Measurements from ENCODE around the gene ZNF462. TPM values are rescaled to one million over a fixed set of nuclear protein-coding genes. Genes with fewer than 3 reads are reported as not detected.

Gene ZNF462
- total RNA-seq, 1 experiment from 2014 or later, result 0.92 TPM

GRCh38 chr9:106864373-106865143, 1.6 kb downstream of the ZNF462 start:
- no peak for DNase-seq (ENCODE audit: low spot score)

- no peak for DNase-seq (ENCODE audit: low spot score)
Measured at GRCh38 chr9:106866243-106866642, 3.3 kb downstream of the ZNF462 start.

GRCh38 chr9:106867286-106867685, 4.3 kb downstream of the ZNF462 start:
- DNase-seq (ENCODE audit: low spot score), result no peak

GRCh38 chr9:106868087-106868486, 5.1 kb downstream of the ZNF462 start:
- DNase-seq (ENCODE audit: low spot score), result no peak

GRCh38 chr9:106868565-106868964, 5.6 kb downstream of the ZNF462 start:
- no peak for DNase-seq (ENCODE audit: low spot score)

GRCh38 chr9:106869028-106869427, 6.1 kb downstream of the ZNF462 start:
- DNase-seq (ENCODE audit: low spot score), result no peak

- no peak for DNase-seq (ENCODE audit: low spot score)
Measured at GRCh38 chr9:106869458-106869857, 6.5 kb downstream of the ZNF462 start.

GRCh38 chr9:106872641-106873040, 9.7 kb downstream of the ZNF462 start:
- DNase-seq (ENCODE audit: low spot score), result no peak

- no peak for DNase-seq (ENCODE audit: low spot score)
Measured at GRCh38 chr9:106874031-106874430, 11.1 kb downstream of the ZNF462 start.

- DNase-seq (ENCODE audit: low spot score), result no peak
Measured at GRCh38 chr9:106874652-106875051, 11.7 kb downstream of the ZNF462 start.

GRCh38 chr9:106875529-106875928, 12.6 kb downstream of the ZNF462 start:
- DNase-seq (ENCODE audit: low spot score), result no peak

- DNase-seq (ENCODE audit: low spot score), result no peak
Measured at GRCh38 chr9:106877345-106877744, 14.4 kb downstream of the ZNF462 start.

- DNase-seq (ENCODE audit: low spot score), result no peak
Measured at GRCh38 chr9:106878081-106878837, 15.3 kb downstream of the ZNF462 start.

GRCh38 chr9:106878934-106879333, 16.0 kb downstream of the ZNF462 start:
- DNase-seq (ENCODE audit: low spot score), result peak; percentile 36

GRCh38 chr9:106879439-106879882, 16.5 kb downstream of the ZNF462 start:
- DNase-seq (ENCODE audit: low spot score), result no peak

- no peak for DNase-seq (ENCODE audit: low spot score)
Measured at GRCh38 chr9:106880081-106880480, 17.1 kb downstream of the ZNF462 start.

GRCh38 chr9:106880863-106881262, 17.9 kb downstream of the ZNF462 start:
- no peak for DNase-seq (ENCODE audit: low spot score)

GRCh38 chr9:106883030-106883429, 20.1 kb downstream of the ZNF462 start:
- DNase-seq (ENCODE audit: low spot score), result peak; percentile 57

- DNase-seq (ENCODE audit: low spot score), result peak; percentile 26
Measured at GRCh38 chr9:106883626-106884190, 20.7 kb downstream of the ZNF462 start.

- DNase-seq (ENCODE audit: low spot score), result no peak
Measured at GRCh38 chr9:106885451-106885850, 22.5 kb downstream of the ZNF462 start.

- no peak for DNase-seq (ENCODE audit: low spot score)
Measured at GRCh38 chr9:106886111-106887046, 23.4 kb downstream of the ZNF462 start.

Data from HT-29 (cell line).